GM19193 (cell line): Measurements from ENCODE around the gene HLA-DQB2.

Experiments
- POLR2A ChIP-seq: IDR thresholded peaks from 4 replicates; pipeline ENCODE4 v1.6.1; 2011; ENCODE audit not compliant: insufficient read depth, insufficient read length; ENCODE audit errors: extremely low read depth

The HLA-DQB2 gene

DNA sequence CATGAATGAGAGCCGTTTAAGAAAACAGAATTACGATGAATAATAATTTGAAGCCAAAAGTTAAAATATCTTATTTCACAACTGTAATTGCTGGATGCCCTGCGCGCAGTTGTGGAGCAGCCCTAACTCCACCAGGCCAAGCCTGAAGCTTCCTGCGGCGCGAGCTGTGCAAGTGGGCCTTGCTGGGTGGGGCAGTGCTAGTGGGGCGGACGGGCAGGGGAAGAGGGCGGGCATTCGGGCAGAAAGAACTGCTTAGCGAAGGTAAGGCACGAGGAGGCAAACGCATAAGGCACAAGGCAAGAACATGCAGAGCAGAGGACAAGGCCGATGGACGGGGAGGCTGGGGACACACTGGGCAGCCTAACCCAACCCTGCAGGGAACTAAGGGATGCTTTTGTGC lies 2.3 kb downstream of the HLA-DQB2 start:
- TF ChIP-seq POLR2A = no peak

DNA sequence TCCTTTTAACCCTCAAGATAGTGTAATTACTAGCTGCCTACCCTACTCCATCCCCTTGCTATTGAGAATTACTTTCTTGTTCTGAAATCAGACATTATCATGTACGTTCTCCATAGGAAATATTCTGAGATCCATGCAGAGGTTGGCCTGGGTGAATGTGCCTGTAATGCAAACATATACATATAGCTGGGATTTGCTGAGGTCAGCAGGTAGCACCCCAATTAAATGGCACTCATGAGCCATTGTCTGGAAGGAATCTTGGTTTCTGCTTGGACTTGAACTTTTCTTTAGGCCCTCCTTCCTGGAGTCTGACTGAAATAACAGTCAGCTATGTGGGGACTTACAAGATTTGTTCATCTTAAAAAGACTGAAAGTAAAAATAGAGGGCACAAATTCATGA lies 3.7 kb downstream of the HLA-DQB2 start:
- TF ChIP-seq POLR2A = no peak

DNA sequence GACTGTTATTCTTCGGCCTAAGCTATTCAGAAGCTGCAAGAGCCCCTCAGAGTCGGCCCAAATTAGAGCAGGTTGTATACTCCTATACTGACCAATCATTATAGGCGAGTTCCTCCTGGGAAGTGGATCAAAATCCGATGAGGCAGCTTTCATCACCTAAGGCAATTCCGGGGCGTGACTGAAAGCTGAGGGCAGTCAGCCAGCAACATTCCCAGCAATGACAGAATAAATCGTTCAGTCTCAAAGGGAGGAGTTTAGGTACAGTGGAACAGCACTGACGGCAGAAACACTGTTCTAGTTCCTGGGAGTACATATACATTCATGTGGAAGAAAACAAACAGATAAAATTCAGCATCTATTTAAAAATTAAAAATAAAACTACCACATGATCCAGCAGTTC lies 10.8 kb downstream of the HLA-DQB2 start:
- no peak for TF ChIP-seq POLR2A

DNA sequence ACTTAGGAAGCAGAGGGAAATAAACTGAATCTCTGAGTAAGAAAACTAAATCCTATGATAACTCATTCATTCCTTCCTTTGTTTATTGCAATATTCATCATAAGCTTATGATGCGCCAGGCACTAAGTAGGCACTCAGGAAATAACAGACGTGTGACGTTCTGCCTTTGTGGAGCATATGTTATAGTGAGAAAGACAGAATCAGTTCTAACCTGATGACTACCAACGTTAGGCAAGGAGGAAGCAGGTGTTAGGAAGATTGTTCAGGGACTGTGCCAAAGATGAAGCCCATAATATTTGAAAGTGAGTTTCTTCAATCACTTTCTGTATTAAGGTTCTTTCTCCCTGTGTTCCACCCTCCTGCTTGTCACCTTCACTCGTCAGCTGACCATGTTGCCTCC lies 18.6 kb downstream of the HLA-DQB2 start:
- TF ChIP-seq POLR2A = no peak

DNA sequence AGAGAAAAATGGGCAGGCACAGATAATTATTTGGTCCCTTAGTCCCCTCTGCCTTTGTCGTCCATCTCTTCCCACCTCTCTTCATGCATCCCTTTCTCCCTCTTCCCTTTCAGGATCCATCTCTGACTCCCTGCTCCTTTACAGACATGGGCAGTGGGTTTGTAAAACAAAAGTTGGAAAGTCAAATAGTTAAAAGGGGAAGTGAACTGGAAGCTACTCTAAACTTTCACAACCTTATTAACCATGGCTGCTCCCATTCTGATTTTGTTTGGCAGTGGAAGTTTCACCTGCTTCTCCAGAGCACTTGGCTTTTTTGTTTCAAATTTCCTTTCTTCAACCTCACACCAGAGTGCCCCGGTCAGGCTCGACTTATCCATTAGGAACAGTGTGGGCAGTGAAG lies 21.0 kb downstream of the HLA-DQB2 start:
- no peak for TF ChIP-seq POLR2A

DNA sequence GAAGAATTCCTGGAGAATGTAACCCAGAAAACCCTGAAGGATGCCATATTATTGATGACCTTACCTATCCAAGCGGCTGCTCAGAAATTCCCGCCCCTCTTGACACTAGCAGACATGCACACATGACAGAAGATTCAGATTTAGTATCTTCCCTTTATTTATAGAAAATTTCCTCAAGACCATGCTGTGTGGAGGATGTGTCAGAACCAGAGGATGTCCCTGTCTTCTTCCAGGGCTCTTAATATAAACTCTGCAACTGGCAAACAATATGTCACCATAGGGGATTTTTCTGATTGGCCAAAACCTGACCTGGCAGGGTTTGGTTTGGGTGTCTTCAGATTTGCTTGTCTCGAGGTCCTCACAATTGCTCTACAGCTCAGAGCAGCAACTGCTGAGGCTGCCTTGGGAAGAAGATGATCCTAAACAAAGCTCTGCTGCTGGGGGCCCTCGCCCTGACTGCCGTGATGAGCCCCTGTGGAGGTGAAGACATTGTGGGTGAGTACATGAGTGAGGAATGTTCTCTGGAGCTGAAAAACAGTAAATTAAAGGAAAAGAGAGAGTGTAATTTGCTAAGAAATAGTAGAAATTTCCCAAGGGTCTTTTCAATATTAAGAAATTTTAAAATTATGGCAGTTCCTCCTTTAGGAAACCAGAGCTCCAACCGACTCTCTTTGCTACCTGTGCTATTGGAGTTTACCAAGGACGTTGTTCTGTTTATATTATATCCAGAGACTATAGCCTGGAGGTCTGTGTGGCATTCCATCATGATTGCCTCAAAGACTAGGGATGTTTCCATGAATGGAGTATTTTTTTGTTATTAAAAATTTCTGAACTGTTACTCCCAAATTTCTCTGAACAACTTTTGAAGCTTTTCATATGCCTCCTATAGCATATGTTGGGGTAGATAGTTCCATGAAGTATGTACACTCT lies 22.0 kb downstream of the HLA-DQB2 start, which contains the start of gene HLA-DQA2:
Gene HLA-DQA2 (plus strand): TSS at position 361 of the 930 bp plus-strand sequence. CDS start 53 bp downstream, at position 414.
- TF ChIP-seq POLR2A = peak; percentile 42

DNA sequence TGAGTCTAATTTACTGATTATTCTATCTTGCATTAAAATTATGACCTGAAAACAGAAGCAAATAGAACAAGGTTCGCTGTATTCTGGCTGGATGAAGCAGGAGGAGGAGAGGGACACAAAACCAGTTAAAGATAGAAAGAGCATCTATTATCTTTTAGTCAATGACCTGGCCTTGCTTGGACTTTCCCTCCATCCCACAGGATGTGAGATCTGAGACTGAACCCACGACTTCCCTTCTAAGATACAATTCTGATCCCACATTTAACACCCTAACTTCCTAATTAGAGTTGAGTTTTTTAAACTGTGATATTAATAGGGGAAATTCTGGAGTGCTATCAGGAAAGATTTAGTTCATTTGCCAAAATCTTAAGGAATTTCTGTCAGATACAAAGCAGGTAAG lies 25.2 kb downstream of the HLA-DQB2 start:
- TF ChIP-seq POLR2A = no peak

DNA sequence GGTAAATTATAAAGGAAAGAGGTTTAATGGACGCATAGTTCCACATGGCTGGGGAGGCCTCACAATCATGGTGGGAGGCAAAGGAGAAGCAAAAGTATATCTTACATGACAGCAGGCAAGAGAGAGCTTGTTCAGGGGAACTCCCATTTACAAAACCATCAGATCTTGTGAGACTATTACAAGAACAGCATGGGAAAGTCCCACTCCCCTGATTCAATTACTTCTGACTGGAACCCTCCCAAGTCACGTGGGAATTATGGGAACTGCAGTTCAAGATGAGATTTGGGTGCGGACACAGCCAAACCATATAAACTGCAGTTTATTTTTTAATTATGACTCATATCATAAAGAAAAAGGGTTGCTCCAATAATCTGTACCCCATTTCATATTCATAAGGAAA lies 44.5 kb downstream of the HLA-DQB2 start:
- TF ChIP-seq POLR2A = no peak

DNA sequence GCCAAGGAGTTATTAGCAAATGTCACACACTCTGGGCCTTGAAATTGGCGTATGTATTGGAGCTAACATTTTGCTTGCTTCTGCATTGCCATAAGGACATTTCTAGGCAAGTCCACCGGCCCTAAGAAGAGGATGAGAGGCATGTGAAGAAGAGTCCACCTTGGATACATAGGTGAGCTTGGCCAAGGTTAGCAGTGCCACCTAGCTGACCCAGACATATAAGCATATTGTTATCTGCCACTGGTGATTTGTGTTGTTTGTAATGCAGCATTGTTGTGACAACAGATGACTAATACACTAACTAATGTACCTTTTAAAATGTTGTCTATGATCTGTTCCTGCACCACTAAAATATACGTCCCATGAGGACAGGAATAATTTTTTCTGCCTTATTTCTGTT lies 46.9 kb downstream of the HLA-DQB2 start:
- no peak for TF ChIP-seq POLR2A

DNA sequence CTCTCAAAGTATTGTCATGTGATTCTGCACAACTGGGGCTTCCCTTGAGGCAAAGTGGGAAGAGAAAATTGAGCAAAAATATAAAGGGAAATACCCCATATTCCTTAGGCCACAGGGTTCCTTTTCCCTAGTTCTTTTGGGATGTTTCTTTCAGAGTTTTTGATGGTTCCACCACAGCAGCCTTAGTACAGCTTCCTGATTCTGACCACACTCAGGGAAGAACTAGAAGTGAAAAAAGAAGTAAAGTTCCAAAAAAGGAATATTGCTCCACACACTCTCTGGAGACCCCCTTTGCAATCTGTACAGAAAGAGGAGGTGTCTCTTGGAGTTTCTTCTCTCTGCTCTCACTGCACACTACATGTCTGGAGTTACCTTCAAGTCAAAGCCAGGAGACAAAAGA lies 50.1 kb downstream of the HLA-DQB2 start:
- TF ChIP-seq POLR2A = no peak

DNA sequence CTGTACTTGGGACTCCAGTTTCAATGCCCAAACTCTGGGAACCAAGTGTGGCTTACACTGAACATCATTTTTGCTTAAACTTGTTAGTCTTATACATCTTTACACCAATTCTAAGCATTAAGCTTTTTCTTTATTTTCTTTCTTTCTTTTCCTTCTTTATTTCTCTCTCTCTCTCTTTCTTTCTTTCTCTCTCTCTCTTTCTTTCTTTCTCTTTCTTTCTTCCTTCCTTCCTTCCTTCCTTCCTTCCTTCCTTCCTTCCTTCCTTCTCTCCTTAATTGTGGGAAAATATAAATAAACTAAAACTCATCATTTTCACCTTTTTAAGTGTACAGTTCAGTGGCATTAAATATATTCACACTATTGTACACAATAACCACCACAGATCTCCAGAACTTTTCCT lies 53.7 kb downstream of the HLA-DQB2 start:
- TF ChIP-seq POLR2A = no peak
